Measurements from ENCODE around the gene PTK7. TPM values are rescaled to one million over a fixed set of nuclear protein-coding genes. Genes with fewer than 3 reads are reported as not detected.

Gene PTK7
- total and polyA plus RNA-seq, 2 of the 8 experiments (the other 6 are each of a cell fraction or from before 2014, with no cell fraction given) = 110 to 138 TPM

GRCh38 chr6:43184268-43184985, 108.3 kb downstream of the PTK7 start:
- Histone ChIP-seq H2BK5ac (ENCODE audit: low read depth, low read length) (no peak overlapping the region; the same call in 1 of the 2 replicates), H3K27me3 (replicated peaks in 1 of 4; ENCODE audit: control insufficient read depth in 3 of 4, extremely low read depth in 1 of 4, insufficient read depth in 3 of 4, low read length in 3 of 4) (no peaks in the 10 kb centered on the region; a peak in 1 of 7 replicates), H3K4me3 (ENCODE audit: extremely low read depth in 1 of 4, insufficient read depth in 2 of 4, low read depth in 3 of 4, low read length in 4 of 4) (no peak overlapping the region), H3K79me1 (ENCODE audit: low read depth, low read length) (no peaks in the 10 kb centered on the region), H2BK20ac (ENCODE audit: low read length) (0 out of 2 replicates have a peak overlapping the region, but pooled peaks have one; percentile 48), H3K9me3 (ENCODE audit: insufficient read depth in 2 of 2, low read depth in 1 of 2, low read length in 1 of 2) (no peaks in the 10 kb centered on the region), H2AFZ (ENCODE audit: low read length) (no peak overlapping the region), H3K4ac (replicated peaks; ENCODE audit: insufficient read length, low read depth, low read length) (no peak overlapping the region), H2AK5ac (ENCODE audit: low read depth, low read length) (no peak overlapping the region), H3K4me2 (ENCODE audit: insufficient read depth in 1 of 2, low read depth in 2 of 2, low read length in 2 of 2) (no peak overlapping the region), H3K23me2 (ENCODE audit: low read depth, low read length) (peaks cover 8% of the 10 kb centered on the region), H3K18ac (ENCODE audit: extremely low read depth, low read length) (no peak overlapping the region), H3K79me2 (ENCODE audit: control insufficient read depth in 1 of 2, insufficient read depth in 2 of 2, low read length in 2 of 2) (no peaks in the 10 kb centered on the region), H3K14ac (ENCODE audit: insufficient read length) (no peak overlapping the region), H4K5ac (ENCODE audit: insufficient read length, low read depth, low read length) (no peak overlapping the region), H3K56ac (replicated peaks; ENCODE audit: insufficient read length, low read depth, low read length) (no peak overlapping the region), H3K4me1 (replicated peaks in 1 of 4; ENCODE audit: control insufficient read depth in 3 of 4, insufficient read depth in 4 of 4, low read length in 3 of 4) (peaks cover 0 to 3% (median 1%) of the 10 kb centered on the region in 4 experiments; a peak in 1 of 7 replicates), H3K9ac (replicated peaks in 1 of 4; ENCODE audit: extremely low read depth in 1 of 4, low read depth in 3 of 4, low read length in 3 of 4) (no peak overlapping the region), H2BK15ac (ENCODE audit: low read length) (no peak overlapping the region), H4K8ac (ENCODE audit: extremely low read depth, insufficient read depth, low read length) (peak overlapping the region; percentile 66; the same call in 1 of the 2 replicates), H3K36me3 (ENCODE audit: control insufficient read depth in 2 of 4, insufficient read depth in 4 of 4, low read length in 3 of 4) (peaks cover 0 to 3% (median 1%) of the 10 kb centered on the region in 4 experiments; a peak in 4 of 8 replicates), H3K27ac (ENCODE audit: low read depth, low read length) (no peak overlapping the region), H4K91ac (replicated peaks; ENCODE audit: insufficient read length, low read length) (no peak overlapping the region), H2BK120ac (replicated peaks; ENCODE audit: low read depth, low read length) (no peak overlapping the region), H2BK12ac (ENCODE audit: low read depth, low read length) (no peak overlapping the region), H3K23ac (ENCODE audit: insufficient read length) (no peak overlapping the region), H4K20me1 (replicated peaks in 1 of 2; ENCODE audit: control insufficient read depth in 1 of 2, insufficient read depth in 2 of 2, low read length in 2 of 2) (no peaks in the 10 kb centered on the region)
- POLR2A ChIA-PET (ENCODE audit: partially characterized antibody) = interaction anchor here (1.1 to 2.9 kb wide), 3 partner anchors 10 to 54 kb away, joined by 3 to 16 read pairs (median 9); partner anchors contain the start of gene SRF
- CTCF ChIA-PET (ENCODE audit: partially characterized antibody) = no interaction called here
- WGBS, 2 experiments (ENCODE audit: extremely low coverage in 1 of 2, insufficient coverage in 1 of 2, insufficient read length in 1 of 2, insufficient replicate concordance in 2 of 2, low coverage in 1 of 2, low lambda C conversion rate in 2 of 2, missing lambda C conversion rate in 1 of 2) = 94% methylated on average over 21 of the region's 21 CpGs; no CpG with 5 or more reads in 1 of the 2 experiments
- no peak for TF ChIP-seq SIN3A (conservative IDR thresholded peaks at IDR 0.05 in 1 of 2, IDR thresholded peaks at IDR 0.05 in 1 of 2; ENCODE audit: low read depth in 1 of 2, low read length in 2 of 2)
- FAIRE-seq (no peak), DNase-seq (ENCODE audit: low read depth in 1 of 2, low spot score in 2 of 2) (no peak)
